ENCODE results near the gene NELFA. TPM values are rescaled to one million over a fixed set of nuclear protein-coding genes. Genes with fewer than 3 reads are reported as not detected.
A peak's percentile ranks its signal among the peaks of the same experiment; 100 is the strongest.

Gene NELFA
- total RNA-seq (2012; rRNA removed) = 4.3 and 5.8 TPM in 2 replicates
- 21.9 and 23.4 TPM in 2 replicates for polyA plus RNA-seq (2012; rRNA removed)
- polyA plus RNA-seq (2012; cell fraction: cytosol; rRNA removed) = 15.8 and 24.7 TPM in 2 replicates
- polyA plus RNA-seq (2012; cell fraction: nucleus; rRNA removed; ENCODE audit: low replicate concordance) = 32.1 and 61.2 TPM in 2 replicates
- percentile 66 among the genes with signal in this experiment for Bru-seq, nascent RNA
- percentile 79 among the genes with signal in this experiment for BruChase-seq, experiment 1, labeled RNA remaining after a 6-hour chase
- percentile 80 among the genes with signal in this experiment for BruChase-seq, experiment 2, labeled RNA remaining after a 2-hour chase
- long read RNA-seq, transcript NELFA-202 (11 exons, 3,343 nt) = major isoform, 22 of 47 reads
- long read RNA-seq, partial matches to known transcripts = 17 of 47 reads
- long read RNA-seq, other reads (novel, unspliced or antisense) = 5 of 47 reads

DNA sequence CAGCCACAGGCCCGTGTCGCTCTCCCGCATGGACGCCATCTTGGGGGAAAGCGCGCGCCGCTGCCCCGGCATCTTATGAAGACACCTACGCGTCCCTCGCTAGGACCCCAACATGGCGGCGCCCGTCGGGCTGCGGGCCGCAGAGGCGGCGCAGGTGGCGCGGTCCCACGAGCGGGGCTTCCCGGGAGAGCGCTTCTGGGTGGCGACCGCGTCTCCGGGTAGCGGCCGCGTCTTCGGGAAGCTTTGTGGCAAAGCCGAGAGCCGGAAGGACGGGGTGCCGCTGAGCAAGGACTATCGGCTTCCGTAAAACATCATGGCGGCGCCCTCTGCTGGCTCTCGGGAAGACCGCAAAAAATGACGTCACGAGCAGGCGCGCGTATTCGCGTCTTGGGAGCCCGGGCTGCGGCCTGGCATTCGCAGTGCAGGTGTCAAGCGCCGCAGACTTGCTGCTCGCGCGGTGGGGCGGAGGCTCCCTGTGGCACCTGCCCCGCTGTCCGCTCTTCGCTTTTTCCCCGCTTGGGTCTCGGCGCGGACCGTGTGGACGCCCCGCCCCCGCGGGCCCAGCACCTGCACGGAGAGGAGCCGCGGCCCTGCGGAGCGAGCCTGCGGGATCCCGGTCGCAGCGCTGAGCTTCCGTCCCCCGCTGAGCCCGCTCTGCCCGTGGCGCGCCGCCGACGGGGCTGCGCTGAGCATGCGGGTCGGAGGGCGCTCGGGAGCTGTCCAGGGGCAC lies at the start of gene NELFA:
NELFA (minus strand) TSS at position 54 of the 730 bp plus-strand sequence; CDS start at position 39, 15 bp downstream.
- Histone ChIP-seq H3K4me1 (ENCODE audit: control insufficient read depth, insufficient read depth, low read length) (peaks cover 6% of the 10 kb centered on the region; the same call in 1 of the 2 replicates), H3K4me3 (ENCODE audit: insufficient read depth, low read depth, low read length) (peak within 1 kb of the TSS; percentile 100), H2AK9ac (replicated peaks; ENCODE audit: low read depth, low read length, poor library complexity) (peak within 1 kb of the TSS; percentile 91), H4K91ac (ENCODE audit: insufficient read depth, low read depth, low read length) (peak within 1 kb of the TSS; percentile 93; the same call in 1 of the 2 replicates), H3K23ac (ENCODE audit: low read depth, low read length) (peak within 1 kb of the TSS; percentile 86), H3K56ac (ENCODE audit: extremely low read depth, insufficient read depth, low read length) (peak within 1 kb of the TSS; percentile 62; the same call in 1 of the 2 replicates), H4K20me1 (ENCODE audit: insufficient read depth, low read length) (peaks cover 19% of the 10 kb centered on the region), H4K5ac (ENCODE audit: low read depth, low read length) (peak within 1 kb of the TSS; percentile 99), H3K36me3 (ENCODE audit: control insufficient read depth, insufficient read depth, low read length) (peaks cover 6% of the 10 kb centered on the region), H3K4ac (ENCODE audit: low read depth, low read length) (peak within 1 kb of the TSS; percentile 91), H2BK5ac (ENCODE audit: low read depth, low read length, poor library complexity, severe bottlenecking) (peak within 1 kb of the TSS; percentile 97), H3K27ac (ENCODE audit: insufficient read depth, low read length) (peak within 1 kb of the TSS; percentile 98), H3K4me2 (ENCODE audit: low read depth, low read length) (peak within 1 kb of the TSS; percentile 78), H2AFZ (replicated peaks; ENCODE audit: low read length, poor library complexity) (peak within 1 kb of the TSS; percentile 100), H3K79me1 (ENCODE audit: low read depth in 1 of 2, low read length in 2 of 2) (peaks cover 20 to 39% of the 10 kb centered on the region in 2 experiments), H3K14ac (replicated peaks; ENCODE audit: low read depth, low read length) (peak within 1 kb of the TSS; percentile 86), H4K8ac (ENCODE audit: low read depth in 2 of 2, low read length in 2 of 2) (peak within 1 kb of the TSS; percentile 90 to 100), H3K9me3 (ENCODE audit: control insufficient read depth, insufficient read depth, low read length) (no peaks in the 10 kb centered on the region), H3K9ac (ENCODE audit: low read depth, low read length) (peak within 1 kb of the TSS; percentile 100), H3K9me1 (ENCODE audit: insufficient read depth, low read length) (peaks cover 4% of the 10 kb centered on the region), H2BK15ac (ENCODE audit: low read depth, low read length) (no peak within 1 kb of the TSS), H3K18ac (ENCODE audit: low read depth, low read length) (peak within 1 kb of the TSS; percentile 98), H3K27me3 (ENCODE audit: control insufficient read depth, insufficient read depth, low read length) (no peaks in the 10 kb centered on the region), H2AK5ac (ENCODE audit: low read depth, low read length) (peak within 1 kb of the TSS; percentile 90), H2BK120ac (ENCODE audit: low read depth, low read length) (peak within 1 kb of the TSS; percentile 87; the same call in 1 of the 2 replicates), H2BK20ac (ENCODE audit: low read depth, low read length) (no peak within 1 kb of the TSS)
- POLR2A ChIA-PET (ENCODE audit: unreplicated experiment) = no interaction called here
- dilution Hi-C loops (cut with HindIII; ENCODE audit: low sequenced_read_pairs, unreplicated experiment) (no loop called here), intact Hi-C loops (cut with micrococcal nuclease) (no loop called here), in situ Hi-C loops (cut with MboI; ENCODE audit: low sequenced_read_pairs) (no loop called here)
- CTCF ChIA-PET = no interaction called here
- DNase-seq (peak; percentile 91), ATAC-seq (ENCODE audit: low read depth) (peak; percentile 95)
- 1% methylated on average over 56 of the region's 95 CpGs; no CpG with 5 or more reads in 1 of the 2 experiments for WGBS, 2 experiments (ENCODE audit: extremely low coverage in 2 of 2, insufficient read length in 1 of 2)
- no TSS peak for BruUV-seq (replicated peaks)
- TF ChIP-seq, protein P1, sequence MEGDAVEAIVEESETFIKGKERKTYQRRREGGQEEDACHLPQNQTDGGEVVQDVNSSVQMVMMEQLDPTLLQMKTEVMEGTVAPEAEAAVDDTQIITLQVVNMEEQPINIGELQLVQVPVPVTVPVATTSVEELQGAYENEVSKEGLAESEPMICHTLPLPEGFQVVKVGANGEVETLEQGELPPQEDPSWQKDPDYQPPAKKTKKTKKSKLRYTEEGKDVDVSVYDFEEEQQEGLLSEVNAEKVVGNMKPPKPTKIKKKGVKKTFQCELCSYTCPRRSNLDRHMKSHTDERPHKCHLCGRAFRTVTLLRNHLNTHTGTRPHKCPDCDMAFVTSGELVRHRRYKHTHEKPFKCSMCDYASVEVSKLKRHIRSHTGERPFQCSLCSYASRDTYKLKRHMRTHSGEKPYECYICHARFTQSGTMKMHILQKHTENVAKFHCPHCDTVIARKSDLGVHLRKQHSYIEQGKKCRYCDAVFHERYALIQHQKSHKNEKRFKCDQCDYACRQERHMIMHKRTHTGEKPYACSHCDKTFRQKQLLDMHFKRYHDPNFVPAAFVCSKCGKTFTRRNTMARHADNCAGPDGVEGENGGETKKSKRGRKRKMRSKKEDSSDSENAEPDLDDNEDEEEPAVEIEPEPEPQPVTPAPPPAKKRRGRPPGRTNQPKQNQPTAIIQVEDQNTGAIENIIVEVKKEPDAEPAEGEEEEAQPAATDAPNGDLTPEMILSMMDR (conservative IDR thresholded peaks at IDR 0.05; ENCODE audit: low read depth, low read length) = peak; percentile 24
- TF ChIP-seq MXI1 (IDR thresholded peaks at IDR 0.05; ENCODE audit: borderline replicate concordance, low read depth, low read length) (peak; percentile 54; the same call in 1 of the 2 replicates), NFE2L2 (IDR thresholded peaks at IDR 0.05; ENCODE audit: low read depth, low read length) (no peak), CEBPB (IDR thresholded peaks at IDR 0.05; ENCODE audit: low read depth, low read length) (no peak), POLR2A (IDR thresholded peaks at IDR 0.05; ENCODE audit: low read depth, low read length) (peak; percentile 18; the same call in 1 of the 2 replicates), RCOR1 (IDR thresholded peaks at IDR 0.05; ENCODE audit: insufficient replicate concordance, low read length) (peak; percentile 63)
- TF ChIP-seq, protein P2, sequence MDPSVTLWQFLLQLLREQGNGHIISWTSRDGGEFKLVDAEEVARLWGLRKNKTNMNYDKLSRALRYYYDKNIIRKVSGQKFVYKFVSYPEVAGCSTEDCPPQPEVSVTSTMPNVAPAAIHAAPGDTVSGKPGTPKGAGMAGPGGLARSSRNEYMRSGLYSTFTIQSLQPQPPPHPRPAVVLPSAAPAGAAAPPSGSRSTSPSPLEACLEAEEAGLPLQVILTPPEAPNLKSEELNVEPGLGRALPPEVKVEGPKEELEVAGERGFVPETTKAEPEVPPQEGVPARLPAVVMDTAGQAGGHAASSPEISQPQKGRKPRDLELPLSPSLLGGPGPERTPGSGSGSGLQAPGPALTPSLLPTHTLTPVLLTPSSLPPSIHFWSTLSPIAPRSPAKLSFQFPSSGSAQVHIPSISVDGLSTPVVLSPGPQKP (IDR thresholded peaks at IDR 0.05; ENCODE audit: borderline replicate concordance, low read depth, low read length) = no peak
- TF ChIP-seq, protein P3, sequence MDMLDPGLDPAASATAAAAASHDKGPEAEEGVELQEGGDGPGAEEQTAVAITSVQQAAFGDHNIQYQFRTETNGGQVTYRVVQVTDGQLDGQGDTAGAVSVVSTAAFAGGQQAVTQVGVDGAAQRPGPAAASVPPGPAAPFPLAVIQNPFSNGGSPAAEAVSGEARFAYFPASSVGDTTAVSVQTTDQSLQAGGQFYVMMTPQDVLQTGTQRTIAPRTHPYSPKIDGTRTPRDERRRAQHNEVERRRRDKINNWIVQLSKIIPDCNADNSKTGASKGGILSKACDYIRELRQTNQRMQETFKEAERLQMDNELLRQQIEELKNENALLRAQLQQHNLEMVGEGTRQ (IDR thresholded peaks at IDR 0.05; ENCODE audit: low read depth, low read length) = no peak
